Peyer's patch (tissue), 4 donors: ENCODE measurements around the gene C11orf54.

Experiments used
- CTCF ChIP-seq, 6 experiments: fragments of 450-650 bp in 4 of 6; fragments of 200-600 bp in 2 of 6; sonication (generic) in 1 of 6; IDR thresholded peaks; one replicate each; pipeline ENCODE4 v1.5.1; 2017 to 2019; ENCODE audit warnings: antibody characterized with exemption in 6 of 6, mild to moderate bottlenecking in 3 of 6, moderate library complexity in 1 of 6
- POLR2A ChIP-seq, 2 donors: fragments of 450-650 bp; IDR thresholded peaks; one replicate each; pipeline ENCODE4 v1.5.1; 2017; ENCODE audit warnings: antibody characterized with exemption in 2 of 2, mild to moderate bottlenecking in 2 of 2, moderate library complexity in 2 of 2

- TF ChIP-seq POLR2A (IDR thresholded peaks at IDR 0.05) (no peak), CTCF (IDR thresholded peaks at IDR 0.05) (no peak)
Measured at GRCh38 chr11:93700830-93701229, 40.6 kb upstream of the C11orf54 start.
